NCI-H2227 (cell line): ENCODE results near the gene PCNX2.

Experiments
- DNase-seq: peaks from one replicate; lab custom pipeline; 2025; ENCODE audit not compliant: unreplicated experiment; lab: John Stamatoyannopoulos, UW

The PCNX2 gene

DNA sequence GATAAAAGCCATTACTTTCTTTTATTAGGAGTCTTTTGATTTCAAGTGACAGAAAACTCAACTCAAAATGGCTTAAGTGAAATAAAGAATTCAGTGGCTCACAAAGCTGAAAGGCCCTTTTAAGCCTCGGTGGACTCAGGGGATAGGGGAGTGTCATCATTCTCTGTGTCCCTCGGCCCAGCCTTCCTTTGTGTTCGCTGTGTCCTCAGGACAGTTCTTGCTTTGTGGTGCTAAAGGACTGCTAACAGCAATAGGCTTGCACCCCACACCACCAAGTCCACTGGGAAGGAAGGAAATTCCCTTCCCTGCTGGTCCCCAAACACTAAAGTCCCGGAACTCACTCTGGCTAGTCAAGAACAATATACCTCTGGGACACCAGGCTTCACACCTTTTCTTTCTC, 216.0 kb downstream of the PCNX2 start:
- no peak for DNase-seq

GRCh38 chr1:233078396-233078795, 217.1 kb downstream of the PCNX2 start:
- no peak for DNase-seq

DNA sequence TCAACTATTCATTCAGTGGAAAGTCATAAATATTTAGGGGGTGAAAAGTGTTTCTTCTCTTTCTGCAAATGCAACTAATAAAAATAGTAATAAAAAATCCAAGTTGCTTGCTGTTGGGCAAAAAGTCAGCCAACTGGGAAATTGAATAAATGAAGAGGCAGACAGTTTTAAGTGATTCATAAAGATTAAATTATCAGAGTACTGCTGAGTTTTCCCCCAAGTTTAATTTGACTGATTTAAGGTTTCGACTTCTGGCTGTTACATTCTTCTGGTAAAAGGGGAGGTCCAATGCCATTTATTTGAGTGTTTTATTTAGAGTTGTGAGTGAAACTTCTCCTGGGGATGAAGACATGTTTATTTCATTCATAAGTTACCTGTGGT, 219.6 kb downstream of the PCNX2 start:
- no peak for DNase-seq

- no peak for DNase-seq
Measured at GRCh38 chr1:233066087-233066486, 229.4 kb downstream of the PCNX2 start.

- DNase-seq: no peak
Measured at GRCh38 chr1:233065685-233066084, 229.8 kb downstream of the PCNX2 start.

GRCh38 chr1:233064988-233065387, 230.5 kb downstream of the PCNX2 start:
- no peak for DNase-seq

DNA sequence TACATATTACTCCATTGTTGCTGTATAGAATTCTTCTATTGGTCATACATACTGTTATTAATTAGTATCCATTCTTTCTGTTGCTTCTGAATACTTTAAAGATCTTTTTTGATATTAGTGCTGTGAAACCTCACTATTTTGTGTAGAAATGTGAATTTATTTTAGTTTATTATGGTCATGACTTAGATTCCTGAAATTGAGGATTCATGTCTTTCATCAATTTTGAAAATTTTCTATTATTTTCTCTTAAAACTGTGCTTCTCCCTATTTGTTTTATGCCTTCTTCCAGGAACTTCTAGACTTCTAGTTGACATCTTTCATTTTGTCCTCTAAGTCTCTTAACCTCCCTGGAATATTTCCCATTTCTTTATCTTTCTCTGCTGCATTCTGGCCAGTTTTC, 232.1 kb downstream of the PCNX2 start:
- DNase-seq: no peak

GRCh38 chr1:233061265-233061664, 234.3 kb downstream of the PCNX2 start:
- no peak for DNase-seq

DNA sequence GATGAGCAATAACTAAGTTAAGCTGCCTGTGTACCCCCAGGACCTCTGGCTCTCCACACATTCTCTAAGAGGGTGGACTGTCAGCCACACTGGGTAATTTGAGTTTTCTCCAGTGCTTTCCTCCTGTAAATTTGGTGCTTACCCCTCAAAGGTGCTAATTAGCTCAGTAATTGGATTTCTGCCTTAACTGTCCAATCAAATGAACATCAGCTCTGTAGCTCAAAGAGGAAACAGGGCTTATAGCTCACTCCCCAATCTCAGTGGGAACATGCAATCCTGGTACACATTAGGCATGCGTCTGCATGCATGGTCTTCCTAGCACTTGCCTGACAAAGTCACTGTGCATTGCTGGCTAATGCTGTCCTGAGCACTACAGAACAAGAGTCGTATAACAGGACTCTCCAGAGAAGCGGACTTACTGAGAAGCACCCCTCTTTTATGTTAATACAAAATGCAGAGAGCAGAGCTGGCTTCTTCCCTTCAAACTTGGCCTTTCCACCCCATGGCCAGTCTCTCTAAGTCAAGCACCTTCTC, 235.0 kb downstream of the PCNX2 start:
- DNase-seq: no peak

DNA sequence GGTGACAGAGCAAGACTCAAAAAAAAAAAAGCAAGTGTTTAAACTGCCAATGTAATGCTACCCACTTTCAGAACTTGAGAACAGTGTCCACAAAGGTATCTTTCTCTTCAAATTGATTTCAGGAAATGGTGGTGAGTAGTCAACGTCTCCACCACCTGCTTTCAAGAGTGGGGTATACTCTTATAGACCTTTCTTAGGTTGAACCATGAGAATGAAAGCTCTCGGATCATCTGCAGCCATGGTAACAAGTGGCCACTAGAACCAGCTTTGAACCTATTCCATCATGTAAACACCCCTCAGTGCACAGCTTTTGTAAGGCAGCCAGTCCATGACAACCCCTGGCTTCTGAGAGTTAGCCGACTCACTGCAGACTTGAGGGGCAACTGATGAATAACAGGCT, 237.7 kb downstream of the PCNX2 start:
- DNase-seq: no peak

DNA sequence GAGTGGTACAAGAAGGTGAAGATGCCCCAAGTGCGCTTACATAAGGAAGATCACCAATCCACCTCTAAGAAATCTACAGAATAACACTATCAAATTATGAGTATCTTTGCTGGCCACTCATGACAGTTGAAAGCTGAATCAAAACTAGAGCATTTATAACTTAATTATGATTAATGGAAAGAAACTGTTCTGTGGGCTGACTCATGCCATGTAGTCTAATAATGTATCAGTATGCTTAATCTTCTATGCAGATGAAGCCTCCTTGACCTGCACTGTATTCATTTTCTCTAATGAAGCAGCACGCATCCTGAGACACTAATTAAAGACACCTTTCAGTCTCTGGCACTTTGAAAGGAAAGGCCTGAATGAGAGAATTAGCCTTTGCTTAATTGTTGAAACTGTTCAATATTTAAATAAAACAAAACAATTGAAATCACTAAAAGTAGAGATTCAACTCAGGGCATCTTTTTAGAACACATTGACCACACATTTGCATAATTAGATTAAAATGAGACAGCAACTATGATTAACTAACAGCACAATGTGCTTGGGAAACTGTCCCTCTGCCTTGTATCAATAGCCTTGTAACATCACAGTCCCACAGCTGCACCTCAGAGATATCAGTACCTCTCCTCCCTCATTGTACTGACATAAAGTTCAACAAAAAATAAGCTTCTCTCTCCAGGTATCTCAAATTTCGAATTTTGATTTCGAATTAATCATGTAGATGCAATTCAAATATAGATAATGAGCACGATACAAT, 239.5 kb downstream of the PCNX2 start:
- no peak for DNase-seq

DNA sequence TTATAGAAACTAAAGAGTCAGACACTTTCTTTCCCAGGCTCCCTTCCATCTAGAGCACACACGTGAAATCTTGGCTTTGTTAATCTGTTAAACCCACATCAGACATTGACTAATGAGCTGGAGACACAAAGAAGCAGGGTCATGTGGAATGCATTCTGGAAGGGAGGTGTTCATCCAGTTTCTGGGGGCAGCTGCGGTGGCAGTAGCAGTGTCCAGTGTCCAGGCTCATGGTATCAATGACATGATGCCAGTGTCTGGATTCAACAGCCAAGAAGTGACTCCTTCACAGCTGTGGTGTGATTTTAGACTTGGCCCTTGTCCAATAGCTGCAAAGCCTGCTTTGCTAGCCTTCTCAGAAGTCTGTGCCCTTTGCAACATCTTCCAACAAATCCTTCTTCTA, 249.9 kb downstream of the PCNX2 start:
- no peak for DNase-seq

GRCh38 chr1:233042834-233043233, 252.7 kb downstream of the PCNX2 start:
- no peak for DNase-seq

DNA sequence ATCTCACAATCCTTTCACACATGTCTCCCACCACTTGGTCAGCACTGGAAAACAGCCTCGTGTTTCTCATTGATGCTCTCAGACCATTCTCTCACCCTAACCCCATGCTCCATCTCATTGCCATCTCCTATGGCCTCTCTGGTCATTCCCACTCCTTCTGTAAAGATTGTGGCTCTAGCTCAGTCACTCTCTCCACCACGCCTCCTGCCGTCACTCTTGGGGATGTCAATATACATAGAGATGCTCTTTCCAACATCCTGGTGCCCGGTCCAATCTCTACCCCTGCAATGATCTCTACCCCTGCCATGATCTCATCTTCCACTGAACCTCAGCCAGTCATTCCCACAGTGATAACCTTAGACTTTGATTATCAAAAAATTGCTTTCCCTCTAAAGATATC, 255.0 kb downstream of the PCNX2 start:
- DNase-seq: no peak

DNA sequence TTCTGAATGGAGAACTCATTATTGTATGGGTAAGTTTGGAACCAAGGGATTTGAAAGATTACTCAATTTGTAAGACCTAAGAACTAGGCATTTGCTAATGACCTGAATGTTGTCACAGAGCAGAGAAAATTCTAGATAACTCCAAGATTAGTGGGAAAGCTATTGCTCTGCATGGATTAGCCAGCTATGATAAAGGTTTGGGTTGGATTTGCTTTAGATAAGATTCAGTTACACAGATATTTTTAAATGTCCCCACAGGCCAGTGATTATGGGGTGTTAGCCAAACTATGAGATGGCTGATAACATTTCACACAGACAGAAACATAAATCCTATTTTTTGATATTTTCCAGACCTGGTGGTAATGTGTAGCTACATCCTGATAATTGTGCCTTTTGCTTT, 256.9 kb downstream of the PCNX2 start:
- no peak for DNase-seq

GRCh38 chr1:233037843-233038242, 257.7 kb downstream of the PCNX2 start:
- no peak for DNase-seq

GRCh38 chr1:233034836-233035235, 260.7 kb downstream of the PCNX2 start:
- no peak for DNase-seq

- DNase-seq: no peak
Measured at GRCh38 chr1:233033361-233033760, 262.2 kb downstream of the PCNX2 start.

- DNase-seq: no peak
Measured at GRCh38 chr1:233032916-233033315, 262.6 kb downstream of the PCNX2 start.

GRCh38 chr1:233031521-233031920, 264.0 kb downstream of the PCNX2 start:
- DNase-seq: no peak

- no peak for DNase-seq
Measured at GRCh38 chr1:233027046-233027445, 268.5 kb downstream of the PCNX2 start.

DNA sequence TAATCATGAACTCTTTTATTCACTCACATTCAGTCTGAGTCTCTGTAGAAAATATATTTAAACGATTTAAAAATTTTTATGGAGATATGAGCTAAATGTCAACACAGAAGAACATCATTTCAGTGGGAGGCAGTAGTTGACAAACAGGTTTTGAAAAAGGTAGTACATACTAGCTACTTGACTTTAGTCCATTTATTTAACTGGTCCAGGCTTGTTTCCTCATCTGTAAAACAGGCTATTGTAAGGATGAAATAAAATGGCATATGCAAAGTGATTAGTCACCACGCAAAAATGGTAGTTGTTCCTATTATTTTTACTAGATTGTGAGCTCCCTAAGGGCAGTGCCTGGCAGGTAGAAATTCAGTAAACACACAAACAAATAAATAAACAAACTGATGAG, 270.0 kb downstream of the PCNX2 start:
- DNase-seq: no peak

DNA sequence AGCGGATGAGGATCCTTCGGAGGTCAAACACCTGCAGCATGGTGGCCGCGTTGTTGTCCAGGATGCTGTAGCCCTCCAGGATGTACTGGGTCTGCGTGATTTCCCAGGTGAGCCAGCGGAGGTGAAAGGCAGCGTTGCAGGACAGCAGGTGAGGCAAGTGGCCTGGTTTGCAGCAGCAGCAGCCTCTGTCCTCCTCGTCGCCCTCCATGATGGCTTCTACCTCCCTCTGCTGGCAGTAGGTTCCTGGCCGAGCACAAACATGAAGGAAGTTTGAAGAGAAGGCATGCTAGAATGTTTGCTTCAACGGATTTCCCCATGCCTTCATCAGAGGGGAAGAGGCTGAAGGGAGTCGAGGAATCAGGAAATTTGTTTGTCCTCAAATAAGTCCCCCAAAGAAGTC, 270.4 kb downstream of the PCNX2 start:
- peak; percentile 28 for DNase-seq
